Measurements from ENCODE around the gene CDC42SE2.
"Not testable (repeated sequence)": the region's sequence is repeated elsewhere in the genome, so short reads cannot be mapped to it uniquely, and the experiment has no call there.

The CDC42SE2 gene

GRCh38 chr5:131250751-131251475 lies 12.9 kb upstream of the CDC42SE2 start:
- no peak for DNase-seq (ENCODE audit: low read depth)

GRCh38 chr5:131252824-131253171 lies 11.1 kb upstream of the CDC42SE2 start:
- no peak for DNase-seq (ENCODE audit: low read depth)

GRCh38 chr5:131254025-131254424 lies 9.8 kb upstream of the CDC42SE2 start:
- DNase-seq (ENCODE audit: low read depth) = not testable (repeated sequence)

- no peak for DNase-seq (ENCODE audit: low read depth)
These were observed 9.1 kb upstream of the CDC42SE2 start for GRCh38 chr5:131254741-131255140.

GRCh38 chr5:131256507-131256823 lies 7.4 kb upstream of the CDC42SE2 start:
- no peak for DNase-seq (ENCODE audit: low read depth)

- DNase-seq (ENCODE audit: low read depth) = no peak
These were observed 5.1 kb upstream of the CDC42SE2 start for GRCh38 chr5:131258733-131259132.

- DNase-seq (ENCODE audit: low read depth) = no peak
These were observed 4.5 kb upstream of the CDC42SE2 start for GRCh38 chr5:131259326-131259725.

GRCh38 chr5:131260895-131261294 lies 3.0 kb upstream of the CDC42SE2 start:
- DNase-seq (ENCODE audit: low read depth) = no peak

GRCh38 chr5:131261483-131261882 lies 2.4 kb upstream of the CDC42SE2 start:
- no peak for DNase-seq (ENCODE audit: low read depth)

- no peak for DNase-seq (ENCODE audit: low read depth)
These were observed 806 bp upstream of the CDC42SE2 start for GRCh38 chr5:131262953-131263541.

GRCh38 chr5:131264451-131265099 lies 722 bp downstream of the CDC42SE2 start:
- DNase-seq (ENCODE audit: low read depth) = no peak

- DNase-seq (ENCODE audit: low read depth) = no peak
These were observed 1.5 kb downstream of the CDC42SE2 start for GRCh38 chr5:131265311-131265803.

- no peak for DNase-seq (ENCODE audit: low read depth)
These were observed 2.7 kb downstream of the CDC42SE2 start for GRCh38 chr5:131266370-131267060.

GRCh38 chr5:131268758-131269370 lies 5.0 kb downstream of the CDC42SE2 start:
- no peak for DNase-seq (ENCODE audit: low read depth)

GRCh38 chr5:131270809-131271208 lies 7.0 kb downstream of the CDC42SE2 start:
- DNase-seq (ENCODE audit: low read depth) = no peak

GRCh38 chr5:131271888-131272287 lies 8.0 kb downstream of the CDC42SE2 start:
- DNase-seq (ENCODE audit: low read depth) = not testable (repeated sequence)

GRCh38 chr5:131272307-131272706 lies 8.5 kb downstream of the CDC42SE2 start:
- no peak for DNase-seq (ENCODE audit: low read depth)

GRCh38 chr5:131272724-131273123 lies 8.9 kb downstream of the CDC42SE2 start:
- no peak for DNase-seq (ENCODE audit: low read depth)

GRCh38 chr5:131274326-131275063 lies 10.6 kb downstream of the CDC42SE2 start:
- DNase-seq (ENCODE audit: low read depth) = no peak

- no peak for DNase-seq (ENCODE audit: low read depth)
These were observed 12.2 kb downstream of the CDC42SE2 start for GRCh38 chr5:131276072-131276471.

- no peak for DNase-seq (ENCODE audit: low read depth)
These were observed 13.6 kb downstream of the CDC42SE2 start for GRCh38 chr5:131277447-131277846.

Data from GM04503 (cell line).